ENCODE data around the gene LHFPL4. TPM values are rescaled to one million over a fixed set of nuclear protein-coding genes. Genes with fewer than 3 reads are reported as not detected.

LHFPL4 gene
- total and polyA plus RNA-seq, 2 of the 13 experiments (the other 11 are each of a cell fraction or from before 2014, with no cell fraction given): 0.02 to 0.03 TPM

- no peaks in the 10 kb centered on the region for H3K79me2 ChIP-seq (ENCODE audit: insufficient read depth, low read length)
- DNase-seq (ENCODE audit: low spot score): no peak
- no peaks in the 10 kb centered on the region for H3K4me1 ChIP-seq (ENCODE audit: insufficient read depth, low read length)
- H3K4me2 ChIP-seq (ENCODE audit: low read depth, low read length): no peak overlapping the region
- no peaks in the 10 kb centered on the region for H4K20me1 ChIP-seq (ENCODE audit: insufficient read depth, low read length)
- no peak overlapping the region for H2AFZ ChIP-seq (ENCODE audit: low read length)
- TF ChIP-seq BORCS8-MEF2B (CRISPR knock-in tag; IDR thresholded peaks at IDR 0.05) (no peak), CEBPB (IDR thresholded peaks at IDR 0.05; ENCODE audit: borderline replicate concordance, low read depth, low read length) (no peak), GABPB1 (CRISPR knock-in tag; IDR thresholded peaks at IDR 0.05) (no peak), ZNF292 (CRISPR knock-in tag; IDR thresholded peaks at IDR 0.05; ENCODE audit: borderline replicate concordance, low read depth) (no peak), ZNF33A (CRISPR knock-in tag; IDR thresholded peaks at IDR 0.05; ENCODE audit: borderline replicate concordance) (no peak), ZNF407 (CRISPR knock-in tag; IDR thresholded peaks at IDR 0.05; ENCODE audit: not compliant biosample characterization) (no peak), IRX3 (CRISPR knock-in tag; IDR thresholded peaks at IDR 0.05; ENCODE audit: borderline replicate concordance, low read depth) (no peak), ZNF30 (CRISPR knock-in tag; IDR thresholded peaks at IDR 0.05) (no peak), IRF1 (CRISPR knock-in tag; IDR thresholded peaks at IDR 0.05; ENCODE audit: low read depth) (no peak)
- FAIRE-seq: no peak
- no TSS peak for BruUV-seq (replicated peaks)
- intact Hi-C loops (cut with micrococcal nuclease; ENCODE audit: unreplicated experiment): no loop called here
- in situ Hi-C loops (cut with HindIII; ENCODE audit: extremely low pct_ligation_motif_present, low pct_unique_long_range_greater_than_20kb): no loop called here
- H3K9ac ChIP-seq (ENCODE audit: insufficient read depth, low read depth, low read length): no peak overlapping the region
- H3K27ac ChIP-seq (ENCODE audit: extremely low read length, insufficient read depth, low read length): no peak overlapping the region
- ChIA-PET POLR2A (no interaction called here), CTCF (ENCODE audit: low intra/inter-chr PET ratio, low total read pairs) (no interaction called here)
- no peak overlapping the region for H3K4me3 ChIP-seq (replicated peaks in 1 of 3; ENCODE audit: insufficient read depth in 1 of 3, low read depth in 2 of 3, low read length in 3 of 3)
- WGBS (ENCODE audit: low lambda C conversion rate): 7% methylated on average over 3 of the region's 3 CpGs
- no peak for ATAC-seq
- H3K9me3 ChIP-seq (ENCODE audit: low read length): no peaks in the 10 kb centered on the region
- H3K36me3 ChIP-seq (replicated peaks in 1 of 2; ENCODE audit: control insufficient read depth in 1 of 2, insufficient read depth in 2 of 2, low read length in 2 of 2): no peaks in the 10 kb centered on the region
- H3K27me3 ChIP-seq (ENCODE audit: control insufficient read depth in 1 of 2, insufficient read depth in 2 of 2, low read length in 2 of 2): peaks cover 2 to 12% of the 10 kb centered on the region in 2 experiments; a peak in 3 of 5 replicates
Observed at GRCh38 chr3:9534429-9534828, 19.2 kb downstream of the LHFPL4 start.

Data from HepG2 (cell line).